WERI-Rb-1 (cell line): Measurements from ENCODE around the gene ANO10.
"Not testable (repeated sequence)": the region's sequence is repeated elsewhere in the genome, so short reads cannot be mapped to it uniquely, and the experiment has no call there.

Source experiments
- DNase-seq: peaks from one replicate; pipeline ENCODE4 v3.0.0-alpha.2; 2020
- H3K27ac ChIP-seq: fragments of 250-450 bp; sonication (Bioruptor Pico); 2 replicates; pipeline ENCODE4 v1.5.1; 2020; ENCODE audit warnings: mild to moderate bottlenecking, moderate library complexity
- H3K27me3 ChIP-seq: fragments of 250-450 bp; sonication (Bioruptor Pico); 2 replicates; pipeline ENCODE4 v1.5.1; 2021; ENCODE audit warnings: mild to moderate bottlenecking, low read depth, moderate library complexity; ENCODE audit not compliant: insufficient read depth, severe bottlenecking
- H3K36me3 ChIP-seq: fragments of 250-450 bp; sonication (Bioruptor Pico); 2 replicates; pipeline ENCODE4 v1.5.1; 2020; ENCODE audit warnings: mild to moderate bottlenecking, moderate library complexity
- H3K4me3 ChIP-seq: 2 replicates; pipeline ENCODE4 v1.5.1; 2011; ENCODE audit warnings: low read depth, mild to moderate bottlenecking, control low read depth, low read length
- H3K9me3 ChIP-seq: fragments of 250-450 bp; sonication (Bioruptor Pico); 2 replicates; pipeline ENCODE4 v1.5.1; 2021; ENCODE audit warnings: mild to moderate bottlenecking, moderate library complexity; ENCODE audit not compliant: severe bottlenecking
- TF ChIP-seq, protein P1 (sequence below): IDR thresholded peaks from 2 replicates; pipeline ENCODE4 v1.5.1; 2011; ENCODE audit warnings: low read depth, mild to moderate bottlenecking, control low read depth, inconsistent platforms, low read length

The ANO10 gene

DNA sequence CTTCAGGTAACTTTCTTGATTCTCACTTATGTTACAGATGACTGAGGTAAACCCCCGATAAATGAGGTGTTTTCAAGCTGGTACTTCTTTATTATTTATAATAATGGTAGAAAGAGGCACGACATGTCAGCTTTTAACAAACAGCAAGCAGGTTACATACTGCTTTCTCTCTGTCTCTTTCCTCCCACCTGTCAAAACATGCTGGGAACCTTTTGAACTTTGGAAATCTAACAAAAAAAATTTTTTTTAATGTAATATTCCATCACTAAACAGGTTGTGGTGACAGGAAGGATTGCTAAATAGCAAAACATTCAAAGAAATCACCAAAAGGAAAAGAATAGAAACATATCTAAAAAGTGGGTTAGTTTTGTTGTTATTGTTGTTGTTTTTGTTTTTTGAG lies 48.2 kb downstream of the ANO10 start:
- H3K27ac ChIP-seq: no peak overlapping the region
- no peak overlapping the region for H3K4me3 ChIP-seq
- no peaks in the 10 kb centered on the region for H3K36me3 ChIP-seq
- no peaks in the 10 kb centered on the region for H3K9me3 ChIP-seq
- TF ChIP-seq, protein P1, sequence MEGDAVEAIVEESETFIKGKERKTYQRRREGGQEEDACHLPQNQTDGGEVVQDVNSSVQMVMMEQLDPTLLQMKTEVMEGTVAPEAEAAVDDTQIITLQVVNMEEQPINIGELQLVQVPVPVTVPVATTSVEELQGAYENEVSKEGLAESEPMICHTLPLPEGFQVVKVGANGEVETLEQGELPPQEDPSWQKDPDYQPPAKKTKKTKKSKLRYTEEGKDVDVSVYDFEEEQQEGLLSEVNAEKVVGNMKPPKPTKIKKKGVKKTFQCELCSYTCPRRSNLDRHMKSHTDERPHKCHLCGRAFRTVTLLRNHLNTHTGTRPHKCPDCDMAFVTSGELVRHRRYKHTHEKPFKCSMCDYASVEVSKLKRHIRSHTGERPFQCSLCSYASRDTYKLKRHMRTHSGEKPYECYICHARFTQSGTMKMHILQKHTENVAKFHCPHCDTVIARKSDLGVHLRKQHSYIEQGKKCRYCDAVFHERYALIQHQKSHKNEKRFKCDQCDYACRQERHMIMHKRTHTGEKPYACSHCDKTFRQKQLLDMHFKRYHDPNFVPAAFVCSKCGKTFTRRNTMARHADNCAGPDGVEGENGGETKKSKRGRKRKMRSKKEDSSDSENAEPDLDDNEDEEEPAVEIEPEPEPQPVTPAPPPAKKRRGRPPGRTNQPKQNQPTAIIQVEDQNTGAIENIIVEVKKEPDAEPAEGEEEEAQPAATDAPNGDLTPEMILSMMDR: no peak
- DNase-seq: no peak
- H3K27me3 ChIP-seq: no peaks in the 10 kb centered on the region

DNA sequence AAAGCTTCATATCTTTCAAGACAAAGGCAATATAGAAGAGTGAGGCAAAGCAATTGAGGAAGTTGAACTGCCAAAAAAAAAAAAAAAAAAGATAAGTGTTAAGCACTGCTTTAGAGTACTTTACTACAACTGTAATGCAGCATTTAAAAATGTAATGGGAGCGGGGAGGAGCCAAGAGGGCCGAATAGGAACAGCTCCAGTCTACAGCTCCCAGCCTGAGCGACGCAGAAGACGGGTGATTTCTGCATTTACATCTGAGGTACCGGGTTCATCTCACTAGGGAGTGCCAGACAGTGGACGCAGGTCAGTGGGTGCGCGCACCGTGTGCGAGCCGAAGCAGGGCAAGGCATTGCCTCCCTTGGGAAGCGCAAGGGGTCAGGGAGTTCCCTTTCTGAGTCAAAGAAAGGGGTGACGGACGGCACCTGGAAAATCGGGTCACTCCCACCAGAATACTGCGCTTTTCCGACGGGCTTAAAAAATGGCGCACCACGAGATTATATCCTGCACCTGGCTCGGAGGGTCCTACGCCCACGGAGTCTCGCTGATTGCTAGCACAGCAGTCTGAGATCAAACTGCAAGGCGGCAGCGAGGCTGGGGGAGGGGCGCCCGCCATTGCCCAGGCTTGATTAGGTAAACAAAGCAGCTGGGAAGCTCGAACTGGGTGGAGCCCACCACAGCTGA lies 56.0 kb downstream of the ANO10 start:
- not testable (repeated sequence) for H3K27me3 ChIP-seq, H3K9me3 ChIP-seq, DNase-seq, H3K27ac ChIP-seq, H3K36me3 ChIP-seq, H3K4me3 ChIP-seq

DNA sequence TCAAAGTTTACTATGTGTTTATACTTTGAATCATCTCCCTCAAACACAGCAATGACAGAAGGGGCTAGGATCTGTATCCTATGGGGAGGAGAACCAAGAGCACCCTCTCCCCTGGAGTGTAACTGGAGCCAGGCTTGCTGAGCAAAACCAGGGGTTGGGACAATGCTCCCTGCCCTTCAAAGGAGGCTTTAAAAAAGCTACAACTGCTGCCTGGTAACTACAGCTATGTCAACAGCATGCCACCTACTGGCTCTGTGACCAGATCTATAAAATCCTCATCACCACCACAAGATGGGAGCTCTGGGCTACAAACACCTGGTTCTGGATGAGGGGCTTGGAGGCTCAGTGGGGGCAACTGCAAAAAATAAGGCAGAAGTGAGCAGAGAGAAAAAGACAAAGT lies 61.9 kb downstream of the ANO10 start:
- no peak for DNase-seq
- Histone ChIP-seq H3K36me3 (no peaks in the 10 kb centered on the region), H3K4me3 (no peak overlapping the region), H3K27ac (no peak overlapping the region), H3K27me3 (no peaks in the 10 kb centered on the region), H3K9me3 (no peaks in the 10 kb centered on the region)
- TF ChIP-seq, protein P1: no peak

DNA sequence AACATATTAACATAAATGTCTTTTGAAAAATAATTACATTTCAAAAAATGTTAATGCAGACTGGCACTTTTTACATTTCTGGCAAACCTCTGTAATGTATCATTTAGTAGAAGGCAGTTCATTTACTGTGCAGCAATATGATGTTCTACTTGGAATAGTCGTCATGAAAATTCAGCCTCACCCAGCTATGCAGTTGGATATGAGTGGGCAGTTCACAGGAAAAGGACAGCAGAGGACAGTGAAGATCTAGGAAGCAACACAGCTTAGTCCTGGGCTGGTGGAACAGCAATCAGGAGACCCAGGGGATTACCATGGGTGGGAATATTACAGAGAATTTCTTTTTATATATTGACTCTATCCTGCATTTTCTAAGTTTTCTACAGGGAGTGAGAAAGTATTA lies 63.6 kb downstream of the ANO10 start:
- DNase-seq: no peak
- Histone ChIP-seq H3K36me3 (no peaks in the 10 kb centered on the region), H3K27ac (no peak overlapping the region), H3K27me3 (no peaks in the 10 kb centered on the region), H3K9me3 (no peaks in the 10 kb centered on the region), H3K4me3 (no peak overlapping the region)
- TF ChIP-seq, protein P1: no peak

DNA sequence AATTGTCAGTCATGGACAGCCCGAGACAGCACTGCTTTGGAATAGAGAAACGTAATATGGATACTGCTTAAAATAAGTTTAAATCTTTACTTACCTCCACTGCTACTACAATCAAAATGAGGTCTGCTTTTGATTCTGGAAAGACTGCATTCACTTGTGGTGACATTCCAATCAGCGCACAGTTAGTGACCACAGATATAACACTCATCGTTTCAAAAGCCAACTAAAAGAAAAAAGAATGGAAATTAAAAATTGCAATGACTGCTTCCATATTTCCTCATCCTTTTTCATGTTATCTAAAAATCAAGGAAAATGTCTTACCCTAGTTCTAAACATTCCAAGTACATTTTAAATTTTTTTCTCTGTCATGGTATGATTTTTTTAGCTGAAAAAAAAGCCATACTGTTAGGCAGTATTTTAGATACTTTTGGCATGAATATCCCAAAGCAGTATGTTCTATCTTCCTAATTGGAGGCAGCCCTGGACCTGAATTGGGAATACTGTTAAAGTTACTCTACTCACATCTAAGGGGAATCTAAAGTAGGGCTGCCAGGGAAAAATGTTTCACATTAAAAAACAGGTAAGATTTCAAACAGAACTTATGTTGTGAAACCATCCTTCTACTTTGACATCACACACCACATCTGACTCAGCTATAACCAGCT lies 72.1 kb downstream of the ANO10 start:
- Histone ChIP-seq H3K4me3 (no peak overlapping the region), H3K9me3 (no peaks in the 10 kb centered on the region), H3K27me3 (no peaks in the 10 kb centered on the region), H3K36me3 (no peaks in the 10 kb centered on the region), H3K27ac (no peak overlapping the region)
- DNase-seq: no peak
- TF ChIP-seq, protein P1: no peak

DNA sequence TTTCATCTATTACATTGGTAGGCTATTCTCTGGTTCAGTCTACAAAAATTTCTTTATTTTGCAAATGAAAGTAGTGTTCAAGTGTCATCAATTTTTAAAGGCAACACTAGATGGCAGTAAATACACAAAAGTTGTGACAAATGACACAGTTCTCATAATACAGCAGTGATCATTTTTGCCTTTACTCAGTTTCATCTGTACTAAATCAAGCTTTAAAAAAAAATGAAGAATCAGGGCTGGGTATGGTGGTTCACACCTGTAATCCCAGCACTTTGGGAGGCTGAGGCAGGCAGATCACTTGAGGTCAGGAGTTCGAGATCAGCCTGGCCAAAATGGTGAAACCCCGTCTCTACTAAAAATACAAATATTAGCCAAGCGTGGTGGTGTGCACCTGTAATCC lies 77.5 kb downstream of the ANO10 start:
- TF ChIP-seq, protein P1: 0 out of 2 replicates have a peak, but pooled peaks have one; percentile 16
- H3K36me3 ChIP-seq, H3K27me3 ChIP-seq, H3K27ac ChIP-seq, H3K4me3 ChIP-seq, DNase-seq, H3K9me3 ChIP-seq: not testable (repeated sequence)
